HG02840 (cell line): ENCODE measurements around the gene NYNRIN.
"Not testable (repeated sequence)": the region's sequence is repeated elsewhere in the genome, so short reads cannot be mapped to it uniquely, and the experiment has no call there.

Experiments used
- ATAC-seq: cut with Tn5 transposase; IDR thresholded peaks from one replicate; pipeline ENCODE4 v1.9.1; 2021; ENCODE audit warnings: mild to moderate bottlenecking, moderate library complexity, moderate number of reproducible peaks; ENCODE audit not compliant: unreplicated experiment, low FRiP score

Gene NYNRIN

DNA sequence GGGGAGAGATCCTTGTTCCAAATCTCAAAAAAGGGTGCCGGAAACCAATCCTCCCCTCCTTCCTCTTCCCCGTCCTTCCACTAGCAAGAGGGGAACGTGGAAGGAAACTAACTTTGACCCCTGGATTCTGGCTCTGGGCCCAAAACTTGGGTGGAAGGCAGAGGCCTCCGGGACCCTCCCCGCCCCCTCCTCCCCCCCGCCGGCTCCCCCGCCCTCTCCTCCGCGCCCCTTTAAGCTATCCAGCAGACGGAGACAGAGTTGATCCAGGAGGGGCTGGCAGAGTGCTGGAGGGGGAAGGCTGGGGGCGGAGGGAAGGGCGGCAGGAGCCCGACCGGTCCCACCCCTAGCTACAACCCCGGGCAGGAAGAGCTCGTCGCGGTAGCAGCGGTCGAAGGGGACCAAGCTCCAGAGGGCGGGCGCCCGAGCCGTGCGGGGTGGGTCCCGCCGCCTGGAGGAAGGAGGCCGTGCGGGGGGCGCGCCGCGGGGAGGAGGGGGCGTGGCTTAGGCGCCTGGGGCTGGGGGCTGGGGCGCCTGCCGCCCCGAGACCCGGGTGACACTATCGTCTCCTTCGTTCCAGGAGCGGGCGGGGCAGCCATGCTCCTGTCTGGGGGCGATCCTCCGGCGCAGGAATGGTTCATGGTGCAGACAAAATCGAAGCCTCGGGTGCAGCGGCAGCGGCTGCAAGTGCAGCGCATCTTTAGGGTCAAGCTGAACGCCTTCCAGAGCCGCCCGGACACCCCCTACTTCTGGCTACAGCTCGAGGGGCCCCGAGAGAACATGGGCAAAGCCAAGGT is at the start of gene NYNRIN:
Gene NYNRIN, plus strand, starts transcription at position 351 of the 794 bp plus-strand sequence. Its CDS starts 244 bp downstream, at position 595.
- ATAC-seq = no peak

- ATAC-seq = no peak
Measured at GRCh38 chr14:24349742-24350141, 49.1 kb upstream of the NYNRIN start.

DNA sequence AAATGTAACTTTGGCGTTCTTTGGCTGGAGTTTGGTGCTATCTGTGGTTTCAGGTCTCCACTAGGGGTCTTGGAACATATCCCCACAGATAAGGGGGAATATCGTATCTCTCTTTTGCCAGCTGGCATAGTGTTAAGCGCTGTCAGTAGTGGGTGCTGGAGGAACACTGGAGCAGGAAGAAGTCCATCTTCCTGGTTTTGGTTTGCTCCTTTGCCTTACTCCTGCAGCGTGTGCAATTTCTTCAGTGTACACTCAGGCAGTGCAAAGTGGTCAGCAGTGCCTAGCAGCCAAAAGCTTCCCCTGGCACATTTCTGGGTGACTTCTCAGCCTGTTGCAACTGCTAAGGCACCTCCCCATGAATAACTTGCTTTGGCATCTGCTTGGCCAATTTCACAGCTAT is 47.3 kb upstream of the NYNRIN start:
- ATAC-seq = no peak

DNA sequence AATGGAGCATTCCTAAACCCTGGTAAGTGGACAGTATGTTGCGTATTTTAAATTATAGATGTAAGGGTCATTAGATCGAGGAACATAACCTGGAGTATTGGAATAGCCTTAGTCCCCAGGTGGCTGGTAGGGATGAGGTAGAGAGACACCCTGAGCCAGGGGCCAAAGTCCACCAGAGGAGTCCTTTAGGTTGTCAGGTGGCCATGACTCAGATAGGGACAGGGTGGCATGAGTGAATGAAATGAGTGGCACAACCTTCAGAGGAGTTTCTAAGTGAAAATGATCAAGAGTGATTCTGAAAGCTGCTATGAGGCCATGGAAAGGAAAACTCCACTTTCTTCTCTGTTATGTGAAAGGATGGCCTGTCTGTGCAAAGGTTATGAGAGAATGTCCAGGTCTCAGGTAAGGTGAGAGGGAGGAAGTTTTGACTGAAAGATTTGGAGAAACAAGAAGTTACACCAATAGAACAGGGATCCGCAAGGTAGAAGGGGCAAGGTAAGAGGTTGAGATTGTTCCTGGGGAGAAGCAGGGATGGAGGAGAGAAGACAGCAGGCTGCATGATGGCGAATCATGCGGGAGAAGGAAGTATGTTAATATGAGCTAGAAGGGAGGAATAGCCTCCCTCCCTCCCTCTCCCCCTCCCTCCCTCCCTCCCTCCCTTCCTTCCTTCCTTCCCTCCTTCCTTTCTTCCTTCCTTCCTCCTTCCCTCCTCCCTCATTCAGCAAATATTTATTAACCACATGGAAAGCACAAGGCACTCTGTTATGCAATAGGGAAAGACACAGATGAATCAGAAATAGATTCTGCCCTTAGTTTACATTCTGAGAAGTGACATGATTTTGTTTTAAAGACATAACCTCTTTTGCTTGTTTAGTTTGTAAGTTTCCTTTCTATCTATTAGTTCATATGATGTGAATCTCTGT is 45.0 kb upstream of the NYNRIN start:
- no peak for ATAC-seq

- not testable (repeated sequence) for ATAC-seq
Measured at GRCh38 chr14:24354482-24354825, 44.3 kb upstream of the NYNRIN start.

- ATAC-seq = no peak
Measured at GRCh38 chr14:24355009-24355408, 43.8 kb upstream of the NYNRIN start.

GRCh38 chr14:24356208-24356607 is 42.6 kb upstream of the NYNRIN start:
- ATAC-seq = no peak

- no peak for ATAC-seq
Measured at GRCh38 chr14:24360281-24360680, 38.5 kb upstream of the NYNRIN start.

DNA sequence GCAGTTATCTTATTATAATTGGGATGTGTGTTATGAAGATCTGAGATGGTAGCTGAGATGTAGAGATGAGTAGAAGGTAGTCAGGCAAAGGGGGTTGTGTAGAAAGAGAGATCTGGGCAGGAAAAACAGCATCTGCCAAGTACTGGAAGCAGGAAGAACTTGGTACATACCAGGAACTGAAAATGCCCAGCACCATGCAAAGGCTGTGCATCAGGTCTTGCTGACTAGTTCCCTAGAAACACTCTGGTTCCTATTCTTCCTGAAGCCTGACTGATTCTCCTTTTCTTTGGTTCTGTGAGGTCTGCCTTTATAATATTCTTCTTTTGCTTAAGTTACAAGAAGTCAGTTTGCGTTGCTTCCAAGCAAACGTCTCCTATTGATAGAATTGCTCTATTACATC is 37.5 kb upstream of the NYNRIN start:
- no peak for ATAC-seq

DNA sequence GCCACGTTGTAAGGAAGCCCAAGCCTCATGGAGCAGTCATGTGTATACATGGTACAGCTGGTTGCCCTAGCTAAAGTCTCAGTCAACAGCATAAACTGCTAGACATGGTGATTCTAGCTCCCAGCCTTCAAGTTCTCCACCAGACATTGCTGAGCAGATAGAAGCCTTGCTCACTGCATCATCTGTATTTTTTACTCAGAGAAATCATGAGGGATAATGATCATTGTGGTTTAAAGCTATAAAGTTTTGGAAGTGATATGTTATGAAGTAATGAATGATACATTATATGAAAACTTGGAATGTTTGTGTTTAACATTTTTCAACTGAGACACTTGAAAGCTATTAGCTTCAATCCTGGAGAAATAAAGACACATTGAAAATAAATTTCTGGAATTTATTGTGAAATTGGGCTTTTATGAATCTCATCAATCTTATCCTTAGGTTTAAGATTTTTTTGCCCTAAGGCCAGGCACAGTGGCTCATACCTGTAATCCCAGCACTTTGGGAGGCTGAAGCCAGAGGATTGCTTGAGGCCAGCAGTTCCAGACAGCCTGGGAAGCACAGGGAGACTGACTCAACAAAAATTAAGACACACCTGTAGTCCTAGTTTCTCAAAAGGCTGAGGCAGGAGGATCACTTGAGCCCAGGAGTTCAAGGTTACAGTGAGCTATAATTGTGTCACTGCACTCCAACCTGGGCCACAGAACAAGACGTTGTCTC is 36.4 kb upstream of the NYNRIN start:
- ATAC-seq = no peak

DNA sequence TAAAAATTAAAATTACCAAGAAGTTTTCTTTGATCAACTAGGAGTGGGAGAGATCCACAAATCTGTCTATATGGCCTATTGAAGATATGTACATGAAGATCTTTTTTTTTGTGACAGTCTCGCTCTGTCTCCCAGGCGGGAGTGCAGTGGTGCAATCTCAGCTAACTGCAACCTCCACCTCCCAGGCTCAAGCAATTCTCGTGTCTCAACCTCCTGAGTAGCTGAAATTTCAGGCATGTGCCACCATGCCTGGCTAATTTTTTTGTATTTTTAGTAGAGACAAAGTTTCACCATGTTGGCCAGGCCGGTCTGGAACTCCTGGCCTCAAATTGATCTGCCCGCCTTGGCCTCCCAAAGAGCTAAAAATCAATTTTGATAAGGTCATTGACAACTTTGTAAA is 35.4 kb upstream of the NYNRIN start:
- ATAC-seq = no peak

DNA sequence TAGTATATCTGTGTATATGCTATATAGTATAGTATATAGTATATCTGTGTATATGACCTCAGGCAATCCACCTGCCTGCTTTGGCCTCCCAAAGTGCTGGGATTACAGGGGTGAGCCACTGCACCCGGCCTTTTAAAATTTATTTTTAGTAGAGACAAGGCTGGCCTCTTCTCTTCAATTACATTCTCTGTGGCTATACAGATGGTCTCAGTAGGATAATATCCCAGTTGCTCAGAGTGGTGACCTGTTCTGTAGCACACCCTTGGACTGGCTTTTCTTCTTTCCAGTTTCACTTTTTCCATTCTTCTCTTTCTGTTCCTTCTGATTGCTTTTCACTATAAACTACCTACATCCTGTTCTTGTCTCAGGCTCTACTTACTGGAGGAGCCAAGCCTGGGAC is 34.0 kb upstream of the NYNRIN start:
- ATAC-seq = no peak

GRCh38 chr14:24365600-24366412 is 33.0 kb upstream of the NYNRIN start:
- ATAC-seq = no peak

DNA sequence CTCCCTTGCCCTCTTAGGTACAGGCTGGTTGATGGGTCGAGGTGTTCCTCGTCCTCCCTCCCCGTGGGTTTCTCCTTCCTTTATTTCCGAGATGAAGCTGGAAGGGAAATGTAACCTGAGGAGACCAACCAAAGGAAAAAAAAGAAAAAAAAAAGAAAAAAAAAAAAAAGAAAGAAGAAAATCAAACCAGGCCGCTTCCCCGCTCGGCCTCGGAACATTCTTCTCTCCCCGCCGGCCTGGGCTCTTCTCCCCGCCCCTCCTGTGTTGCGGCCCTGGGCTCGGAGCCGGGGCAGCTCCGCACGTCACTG is 32.4 kb upstream of the NYNRIN start:
- ATAC-seq = no peak

DNA sequence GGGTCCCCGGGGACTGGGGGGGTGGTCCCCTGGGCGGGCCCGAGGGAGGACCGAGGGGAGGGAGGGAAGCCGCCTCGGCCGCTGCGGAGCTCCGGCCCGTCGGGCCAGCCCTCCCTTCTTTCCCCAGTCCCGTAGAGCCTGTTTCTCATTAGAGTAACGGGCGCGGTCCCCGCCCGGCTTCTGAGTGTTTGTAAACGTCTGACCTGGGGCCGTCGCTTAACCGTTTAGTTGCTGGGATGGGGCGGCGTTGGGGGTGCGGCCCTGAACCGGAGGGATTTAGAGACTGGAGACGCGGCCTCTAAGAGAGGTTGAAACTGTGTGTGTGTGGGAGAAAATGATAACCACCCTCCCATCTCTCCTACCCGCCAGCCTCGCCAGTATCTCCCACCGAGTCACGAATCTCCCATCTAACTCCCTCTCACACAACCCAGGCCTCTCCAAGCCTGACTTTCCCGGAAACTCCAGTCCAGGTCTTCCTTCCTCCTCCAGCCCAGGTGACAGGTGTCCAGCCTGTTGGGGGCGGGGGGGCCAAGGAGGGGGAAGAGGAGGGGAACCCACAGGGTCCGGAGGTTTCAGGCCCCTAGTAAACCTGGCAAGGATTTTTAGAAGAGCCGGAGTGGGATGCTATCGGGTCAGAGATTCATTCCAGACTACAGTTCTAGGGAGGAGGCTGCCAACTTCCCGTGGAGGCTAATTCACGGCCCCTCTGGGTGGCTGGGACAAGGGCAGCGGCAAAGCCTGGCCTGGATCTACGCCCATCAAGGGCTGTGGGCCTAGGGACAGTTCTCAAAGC is 31.9 kb upstream of the NYNRIN start:
- ATAC-seq = peak; percentile 65

DNA sequence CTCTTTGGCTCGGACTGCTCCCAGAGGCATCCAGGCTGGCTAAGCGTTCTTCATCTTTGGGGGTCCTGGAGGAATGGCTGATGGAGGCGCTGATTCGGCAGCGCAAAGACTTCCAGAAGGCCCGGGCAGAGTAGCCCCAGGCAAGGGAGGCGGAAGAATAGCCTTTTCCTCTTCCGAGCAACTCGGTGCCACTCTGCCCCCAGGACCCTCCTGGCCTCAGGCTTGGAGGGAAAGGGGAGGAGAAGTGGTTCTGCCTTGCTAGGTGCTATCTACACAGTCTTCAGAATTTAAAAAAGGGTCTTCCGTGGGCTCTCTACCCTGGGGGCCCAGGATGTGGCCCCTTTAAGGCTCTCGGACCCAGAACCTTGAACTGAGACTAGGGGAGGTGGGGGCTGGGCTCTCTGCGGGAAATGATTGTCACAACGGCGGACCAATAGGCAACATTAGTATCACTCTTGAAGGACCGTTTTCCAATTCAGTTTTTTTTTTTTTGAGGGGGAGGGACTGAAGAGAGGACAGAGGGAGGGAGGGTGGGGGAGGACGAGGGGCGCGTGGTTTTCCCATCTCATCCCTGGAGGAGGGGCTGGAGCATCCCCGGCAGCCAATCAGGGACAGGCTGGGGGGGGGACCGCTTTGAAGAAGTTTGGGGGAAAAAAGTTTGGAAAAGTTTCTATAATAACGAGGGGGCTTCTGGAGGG is 31.1 kb upstream of the NYNRIN start, which contains the start of gene NFATC4:
Gene NFATC4, plus strand, starts transcription at position 671 of the 698 bp plus-strand sequence. CDS start 157 bp downstream, outside the sequence.
- ATAC-seq = no peak

- ATAC-seq = no peak
Measured at GRCh38 chr14:24368212-24368561, 30.6 kb upstream of the NYNRIN start.

DNA sequence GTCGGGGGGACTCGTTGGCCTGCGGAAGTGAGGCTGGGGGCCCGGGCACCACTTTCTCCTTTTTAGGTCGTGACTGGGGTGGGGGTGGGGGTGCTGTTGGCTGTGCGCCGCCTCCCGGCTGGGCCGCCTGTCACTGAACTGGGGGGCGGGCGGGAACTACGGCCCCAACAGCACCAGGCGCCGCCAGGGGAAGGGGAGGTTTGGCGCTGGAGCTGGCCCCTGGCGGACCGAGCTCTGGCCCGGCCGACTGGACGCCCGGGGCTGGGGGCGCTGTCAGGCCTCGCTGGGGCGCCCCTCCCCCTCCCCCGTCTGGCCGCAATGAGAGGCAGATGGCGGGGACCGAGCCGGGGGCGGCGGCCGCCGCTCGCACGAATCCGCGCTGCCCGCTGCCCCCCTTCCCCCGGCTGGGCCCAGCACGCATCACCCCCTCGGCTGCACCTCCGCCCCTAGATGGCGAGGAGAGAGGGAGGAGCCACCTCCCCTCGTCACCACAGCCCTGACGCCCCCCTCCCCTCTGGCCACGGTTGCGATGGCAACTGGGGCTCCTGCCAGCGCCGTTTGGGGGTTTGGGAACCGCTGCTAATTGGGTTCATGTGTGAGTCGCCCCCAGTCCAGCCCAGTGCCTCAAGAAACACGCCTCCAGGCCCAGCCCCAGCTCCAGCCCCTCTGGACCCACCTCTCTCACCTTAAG is 30.1 kb upstream of the NYNRIN start:
- ATAC-seq = no peak
